GM18517 (cell line): ENCODE results near the gene TCF19.

Experiments used
- ATAC-seq: cut with Tn5 transposase; IDR thresholded peaks from one replicate; pipeline ENCODE4 v1.9.1; 2021; ENCODE audit warnings: mild to moderate bottlenecking, moderate library complexity; ENCODE audit not compliant: unreplicated experiment

The TCF19 gene

GRCh38 chr6:31126396-31127175 is 31.8 kb upstream of the TCF19 start:
- ATAC-seq = no peak

DNA sequence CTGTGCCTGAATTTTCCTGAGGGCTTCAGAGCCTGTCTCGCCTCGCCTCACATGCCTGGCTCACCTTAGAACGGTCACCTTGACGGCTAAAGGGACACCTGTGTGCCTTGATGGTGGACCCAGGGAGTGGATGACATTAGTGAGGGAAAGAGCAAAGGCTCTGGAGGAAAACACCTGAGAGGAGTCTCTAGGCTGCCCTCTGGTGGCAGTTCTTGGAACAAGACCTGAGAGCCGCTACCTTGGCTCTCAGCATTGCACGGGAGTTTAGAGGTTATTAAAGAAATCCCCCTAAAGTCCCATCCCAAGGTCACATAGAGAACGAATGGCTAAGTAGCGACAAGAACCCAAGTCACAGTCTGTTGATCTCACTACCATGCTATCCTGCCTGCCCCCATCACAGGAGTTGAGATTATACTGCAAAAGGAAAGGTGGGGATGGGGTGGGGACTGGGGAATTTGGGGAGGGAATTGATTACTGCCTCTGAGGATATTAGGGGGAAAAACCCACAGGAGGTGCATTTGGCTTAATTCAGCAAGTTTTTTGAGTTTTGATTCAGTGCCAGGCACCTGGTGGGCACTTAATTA is 30.2 kb upstream of the TCF19 start:
- ATAC-seq = no peak

DNA sequence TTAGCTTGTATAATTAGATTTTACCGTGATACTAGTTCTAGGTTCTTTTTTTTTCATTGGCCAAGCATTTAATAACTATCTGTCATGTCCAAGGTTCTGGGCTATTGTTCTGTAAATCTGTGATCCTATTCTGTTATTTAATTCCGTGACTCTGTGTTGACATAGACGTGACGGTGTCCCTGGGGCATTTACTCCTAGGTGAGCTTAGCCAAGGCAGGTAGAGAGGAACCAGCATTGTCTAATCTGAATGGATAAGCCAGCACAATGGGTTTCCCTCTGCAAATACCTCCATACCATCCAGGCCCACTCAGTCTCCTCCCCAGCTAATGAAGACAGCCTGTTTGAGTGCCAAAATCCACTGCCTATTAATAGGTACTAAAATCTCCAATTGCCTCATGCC is 29.3 kb upstream of the TCF19 start:
- no peak for ATAC-seq

DNA sequence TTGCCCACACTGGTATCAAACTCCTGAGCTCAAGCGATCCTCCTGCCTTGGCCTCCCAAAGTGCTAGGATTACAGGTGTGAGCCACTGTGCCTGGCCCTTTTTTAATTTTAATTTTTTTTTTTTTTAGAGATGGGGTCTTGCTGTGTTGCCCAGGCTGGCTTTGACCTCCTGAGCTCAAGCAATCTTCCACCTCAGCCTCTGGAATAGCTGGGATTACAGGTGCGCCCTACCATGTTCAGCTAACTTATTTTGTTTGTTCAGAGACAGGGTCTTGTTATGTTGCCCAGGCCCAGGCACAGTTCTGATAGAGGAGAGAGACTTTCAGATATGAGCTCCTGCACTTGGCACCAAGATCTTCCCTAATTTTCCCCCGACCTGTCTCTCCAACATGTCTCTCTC is 27.6 kb upstream of the TCF19 start:
- ATAC-seq = no peak

GRCh38 chr6:31131595-31131994 is 26.8 kb upstream of the TCF19 start:
- ATAC-seq = no peak

DNA sequence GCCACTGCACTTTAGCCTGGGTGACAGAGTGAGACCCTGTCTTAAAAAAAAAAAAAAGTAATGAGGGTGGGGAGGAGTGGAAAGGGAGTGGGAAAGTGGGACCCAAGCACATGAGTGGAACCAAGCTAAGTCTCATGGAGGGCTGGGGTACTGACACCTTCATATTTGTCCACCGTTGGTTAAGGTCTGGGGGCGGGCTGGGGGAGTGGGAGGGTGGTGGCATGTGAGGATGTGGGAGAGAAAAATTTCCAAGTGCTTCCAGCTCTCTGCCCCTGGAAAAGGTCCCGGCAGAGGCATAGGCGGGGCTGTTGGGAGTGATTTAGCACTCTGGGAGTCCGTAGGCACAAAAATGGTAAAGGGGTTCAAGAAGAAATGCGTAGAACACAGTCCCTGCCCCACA is 25.6 kb upstream of the TCF19 start:
- ATAC-seq = no peak

DNA sequence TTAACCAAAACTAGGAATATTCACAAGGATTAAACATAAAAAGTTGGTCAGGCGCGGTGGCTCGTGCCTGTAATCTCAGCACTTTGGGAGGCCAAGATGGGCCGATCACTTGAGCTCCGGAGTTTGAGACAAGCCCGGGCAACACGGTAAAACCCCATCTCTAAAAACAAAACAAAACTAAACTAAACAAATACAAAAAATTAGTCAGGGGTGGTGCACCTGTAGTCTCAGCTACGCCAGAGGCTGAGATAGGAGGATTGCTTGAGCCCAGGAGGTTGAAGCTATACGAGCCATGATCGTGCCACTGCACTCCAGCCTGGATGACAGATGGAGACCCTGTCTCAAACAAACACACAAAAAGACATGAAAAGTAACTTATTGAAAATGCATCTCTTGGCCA is 22.7 kb upstream of the TCF19 start:
- ATAC-seq = no peak

DNA sequence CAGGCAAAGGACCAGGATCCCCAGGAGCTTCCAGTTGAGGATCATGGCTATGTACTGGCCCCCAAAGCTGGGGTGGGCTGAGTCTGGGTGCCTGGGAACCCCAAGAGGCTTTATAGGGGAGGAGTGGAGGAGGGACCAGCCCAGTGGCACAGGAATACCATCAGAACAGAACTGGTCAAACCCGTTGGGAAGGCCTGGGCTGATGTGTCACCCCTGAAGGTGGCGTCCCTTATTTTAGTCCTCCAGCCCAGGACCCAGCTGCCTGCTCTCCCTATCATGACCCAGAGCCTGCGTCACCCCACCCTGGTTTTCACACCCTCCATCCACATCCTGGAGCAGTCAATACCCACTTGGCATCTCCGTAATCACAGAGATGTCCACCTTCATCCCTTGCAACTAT is 19.4 kb upstream of the TCF19 start, which contains the start of gene PSORS1C2:
PSORS1C2 (minus strand) TSS at position 85 of the 400 bp plus-strand sequence; CDS start at position 45, 40 bp downstream.
- no peak for ATAC-seq

GRCh38 chr6:31139599-31139998 is 18.8 kb upstream of the TCF19 start:
- no peak for ATAC-seq

GRCh38 chr6:31140643-31141042 is 17.7 kb upstream of the TCF19 start:
- ATAC-seq = no peak

DNA sequence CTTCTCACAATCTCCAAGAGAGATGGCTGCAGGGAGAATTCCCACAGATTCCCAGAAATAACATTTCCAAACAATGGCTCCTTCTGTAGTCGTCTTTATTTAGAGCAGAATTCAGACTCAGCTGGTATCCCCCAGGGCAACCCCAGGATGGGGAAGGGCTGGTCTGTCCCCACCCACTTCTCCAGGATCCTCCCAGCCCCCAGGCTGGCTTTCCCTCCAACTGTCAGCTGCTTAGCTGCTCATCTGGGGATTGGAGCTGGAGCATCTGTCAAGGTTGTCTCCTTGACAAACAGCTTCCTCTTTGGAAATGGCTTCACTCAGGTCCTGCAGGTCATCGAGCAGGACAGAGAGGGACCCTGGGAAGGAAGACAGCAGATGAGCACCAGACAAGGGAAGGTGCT is 16.0 kb upstream of the TCF19 start:
- no peak for ATAC-seq

- ATAC-seq = no peak
These were observed 15.2 kb upstream of the TCF19 start for GRCh38 chr6:31143148-31143547.

GRCh38 chr6:31144296-31144969 is 14.0 kb upstream of the TCF19 start:
- no peak for ATAC-seq

DNA sequence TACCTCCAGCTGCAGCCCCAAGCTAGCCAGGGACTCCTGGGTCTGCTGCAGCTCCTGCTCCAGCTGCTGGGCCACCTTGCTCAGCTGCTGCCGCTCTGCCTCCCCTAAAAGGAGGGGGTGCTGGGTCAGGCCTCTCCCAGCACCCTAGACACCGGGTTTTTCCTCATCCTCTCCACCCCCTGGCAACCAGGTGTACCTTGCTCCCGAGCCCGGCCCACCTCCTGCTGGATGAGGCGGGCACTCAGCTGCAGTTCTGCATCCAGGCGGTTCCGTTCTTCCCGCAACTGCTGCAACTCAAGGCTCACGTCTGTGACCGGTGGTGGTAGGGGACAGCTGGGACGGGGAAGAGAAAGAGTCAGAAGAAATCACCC is 13.4 kb upstream of the TCF19 start:
- no peak for ATAC-seq

DNA sequence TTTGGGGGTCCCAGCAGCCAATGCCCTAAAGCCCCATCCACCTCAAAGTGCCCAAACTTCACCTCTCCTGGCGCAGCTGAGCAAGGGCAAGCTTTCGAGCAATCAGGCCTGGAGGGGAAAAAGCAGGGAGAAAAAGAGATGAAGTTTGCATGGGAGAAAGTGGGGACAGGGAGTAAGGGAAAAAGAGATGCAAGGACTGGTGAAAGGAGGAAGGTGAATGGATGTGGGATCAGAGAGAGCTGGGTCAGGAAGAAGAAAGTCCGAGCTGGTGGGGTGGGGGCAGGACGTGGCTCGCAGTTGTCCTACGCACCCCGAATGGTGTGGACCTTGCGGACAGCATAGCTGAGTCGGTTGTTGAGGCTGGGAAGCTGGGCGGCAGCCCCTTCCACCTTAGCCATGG is 13.0 kb upstream of the TCF19 start:
- ATAC-seq = no peak

- no peak for ATAC-seq
These were observed 8.5 kb upstream of the TCF19 start for GRCh38 chr6:31149827-31150447.

DNA sequence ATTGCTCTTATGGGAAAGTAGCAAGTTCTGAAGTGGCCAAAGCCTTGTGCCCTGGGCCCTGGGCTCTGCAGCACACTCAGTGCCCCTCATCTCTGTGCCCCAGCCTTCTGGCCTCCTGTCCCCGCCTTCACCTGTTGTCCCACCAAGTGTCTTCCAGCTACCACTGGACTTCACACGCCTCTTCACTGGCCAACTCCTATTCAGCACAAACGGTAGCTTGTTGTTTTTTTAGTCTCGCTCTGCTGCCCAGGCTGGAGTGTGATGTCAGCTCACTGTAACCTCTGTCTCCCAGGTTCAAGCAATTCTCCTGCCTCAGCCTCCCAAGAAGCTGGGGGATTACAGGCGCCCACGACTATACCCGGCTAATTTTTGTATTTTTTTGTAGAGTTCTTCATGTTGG is 5.6 kb upstream of the TCF19 start:
- no peak for ATAC-seq

DNA sequence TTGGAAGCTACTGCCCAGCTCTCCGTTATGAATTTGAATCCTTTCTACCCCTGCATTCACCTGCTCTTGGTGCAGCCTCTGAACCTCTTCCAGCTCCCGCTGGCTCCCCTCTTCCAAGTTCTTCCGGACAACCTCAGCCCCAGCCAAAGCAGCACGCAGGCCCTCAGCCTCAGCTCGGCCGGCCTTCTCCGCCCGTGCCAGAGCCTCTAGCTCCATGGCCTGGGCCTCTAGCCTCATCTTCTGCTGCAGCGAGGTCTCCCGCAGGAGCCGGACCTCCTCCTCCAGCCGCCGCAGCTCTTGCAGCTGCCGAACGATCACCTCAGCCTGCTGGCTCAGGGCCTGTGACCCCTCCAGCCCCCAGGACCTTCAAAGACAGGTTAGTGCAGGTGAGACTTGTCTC is 4.0 kb upstream of the TCF19 start:
- no peak for ATAC-seq

DNA sequence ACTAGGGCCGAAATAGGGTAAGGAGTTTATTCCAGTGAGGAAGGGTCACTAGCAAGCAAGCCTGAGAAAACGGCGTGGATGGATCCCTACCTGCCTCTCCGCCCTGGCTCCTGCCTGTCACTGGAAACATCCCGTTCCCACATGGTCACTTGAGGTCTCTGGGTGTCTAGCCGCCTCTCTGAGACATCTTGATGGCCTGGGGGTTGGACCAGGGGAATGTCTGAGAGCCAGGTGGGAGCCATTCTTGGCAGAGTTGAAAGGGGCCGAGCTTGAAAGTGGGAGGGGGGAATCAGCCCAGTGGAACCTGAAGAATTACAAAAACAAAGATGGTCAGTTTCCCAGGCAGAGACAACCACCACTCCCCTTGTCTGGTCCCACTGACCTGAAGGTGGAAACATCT is 1.7 kb upstream of the TCF19 start:
- ATAC-seq = no peak

- no peak for ATAC-seq
These were observed 763 bp upstream of the TCF19 start, which contains the start of gene CCHCR1 for GRCh38 chr6:31157513-31158139. TSS of gene CCHCR1 (minus strand) at chr6:31157802. CDS start at chr6:31157600, 202 bp downstream.
